Measurements from ENCODE around the gene IQSEC1. TPM values are rescaled to one million over a fixed set of nuclear protein-coding genes. Genes with fewer than 3 reads are reported as not detected.
A peak's percentile ranks its signal among the peaks of the same experiment; 100 is the strongest.

The IQSEC1 gene
- total and polyA plus RNA-seq, 9 of the 15 experiments (the other 6 are each of a cell fraction or from before 2014, with no cell fraction given), result 0.56 to 39.0 (median 6.8) TPM

DNA sequence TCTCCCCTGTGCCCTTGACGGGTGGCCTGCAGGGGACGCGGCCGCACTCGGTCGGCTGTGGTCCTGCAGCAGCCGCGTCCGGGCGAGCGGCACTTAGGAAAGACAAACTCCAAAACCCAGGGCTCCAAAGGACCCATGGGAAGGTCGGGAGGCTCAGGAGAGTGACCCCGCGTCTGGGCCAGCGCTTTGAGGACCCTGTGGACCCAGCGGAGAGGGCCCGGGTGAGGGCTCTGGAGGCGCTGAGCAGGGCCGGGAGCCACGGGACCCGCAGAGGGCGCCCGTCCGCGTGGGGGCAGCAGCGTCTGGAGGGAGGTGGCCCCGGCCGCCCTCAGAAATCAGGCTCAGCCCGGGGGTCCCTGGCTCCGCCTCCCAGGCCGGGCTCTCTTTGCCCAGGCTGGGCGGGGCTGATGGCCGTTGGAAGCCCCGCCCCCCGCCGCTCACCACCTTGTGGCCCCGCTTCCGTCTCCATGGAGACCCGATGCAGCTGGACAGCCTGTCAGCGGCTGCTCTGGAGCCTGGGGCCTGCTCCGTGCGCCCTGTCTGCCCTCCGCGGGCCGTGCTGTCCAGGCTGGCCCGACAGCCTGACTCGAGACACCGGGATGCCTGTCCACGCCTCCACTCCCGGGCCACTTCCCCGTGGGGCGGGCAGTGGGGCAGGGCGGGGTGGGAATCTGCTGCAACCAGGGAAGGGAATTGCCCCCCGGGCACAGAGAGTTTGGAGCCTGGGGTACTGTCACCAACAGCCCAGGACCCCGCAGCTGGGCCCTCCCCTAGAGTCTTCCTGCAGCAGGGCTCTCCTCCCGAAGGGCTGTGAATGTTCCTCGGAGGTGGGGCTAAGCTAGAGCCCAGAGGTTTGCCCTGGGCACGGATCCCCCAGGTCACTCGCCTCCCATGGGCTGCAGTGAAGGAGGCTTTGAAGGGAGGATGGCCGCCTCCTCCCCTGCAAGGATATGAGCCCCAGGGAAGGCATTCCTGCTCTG is 197.1 kb downstream of the IQSEC1 start (continued):
- TF ChIP-seq, protein P1, sequence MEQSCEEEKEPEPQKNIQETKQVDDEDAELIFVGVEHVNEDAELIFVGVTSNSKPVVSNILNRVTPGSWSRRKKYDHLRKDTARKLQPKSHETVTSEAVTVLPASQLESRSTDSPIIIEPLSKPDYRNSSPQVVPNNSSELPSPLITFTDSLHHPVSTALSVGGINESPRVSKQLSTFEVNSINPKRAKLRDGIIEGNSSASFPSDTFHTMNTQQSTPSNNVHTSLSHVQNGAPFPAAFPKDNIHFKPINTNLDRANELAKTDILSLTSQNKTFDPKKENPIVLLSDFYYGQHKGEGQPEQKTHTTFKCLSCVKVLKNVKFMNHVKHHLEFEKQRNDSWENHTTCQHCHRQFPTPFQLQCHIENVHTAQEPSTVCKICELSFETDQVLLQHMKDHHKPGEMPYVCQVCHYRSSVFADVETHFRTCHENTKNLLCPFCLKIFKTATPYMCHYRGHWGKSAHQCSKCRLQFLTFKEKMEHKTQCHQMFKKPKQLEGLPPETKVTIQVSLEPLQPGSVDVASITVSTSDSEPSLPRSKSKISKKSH (CRISPR knock-in tag; IDR thresholded peaks at IDR 0.05), result no peak
- no peak for TF ChIP-seq ZFPM2 (CRISPR knock-in tag; IDR thresholded peaks at IDR 0.05)
- TF ChIP-seq TCF7 (IDR thresholded peaks at IDR 0.05; ENCODE audit: borderline replicate concordance), result no peak
- TF ChIP-seq YBX1 (IDR thresholded peaks at IDR 0.05), result no peak
- TF ChIP-seq, protein P2, sequence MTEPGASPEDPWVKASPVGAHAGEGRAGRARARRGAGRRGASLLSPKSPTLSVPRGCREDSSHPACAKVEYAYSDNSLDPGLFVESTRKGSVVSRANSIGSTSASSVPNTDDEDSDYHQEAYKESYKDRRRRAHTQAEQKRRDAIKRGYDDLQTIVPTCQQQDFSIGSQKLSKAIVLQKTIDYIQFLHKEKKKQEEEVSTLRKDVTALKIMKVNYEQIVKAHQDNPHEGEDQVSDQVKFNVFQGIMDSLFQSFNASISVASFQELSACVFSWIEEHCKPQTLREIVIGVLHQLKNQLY (CRISPR knock-in tag; conservative IDR thresholded peaks at IDR 0.05), result no peak
- no peak for TF ChIP-seq BMI1 (IDR thresholded peaks at IDR 0.05; ENCODE audit: low read length)
- TF ChIP-seq, protein P3, sequence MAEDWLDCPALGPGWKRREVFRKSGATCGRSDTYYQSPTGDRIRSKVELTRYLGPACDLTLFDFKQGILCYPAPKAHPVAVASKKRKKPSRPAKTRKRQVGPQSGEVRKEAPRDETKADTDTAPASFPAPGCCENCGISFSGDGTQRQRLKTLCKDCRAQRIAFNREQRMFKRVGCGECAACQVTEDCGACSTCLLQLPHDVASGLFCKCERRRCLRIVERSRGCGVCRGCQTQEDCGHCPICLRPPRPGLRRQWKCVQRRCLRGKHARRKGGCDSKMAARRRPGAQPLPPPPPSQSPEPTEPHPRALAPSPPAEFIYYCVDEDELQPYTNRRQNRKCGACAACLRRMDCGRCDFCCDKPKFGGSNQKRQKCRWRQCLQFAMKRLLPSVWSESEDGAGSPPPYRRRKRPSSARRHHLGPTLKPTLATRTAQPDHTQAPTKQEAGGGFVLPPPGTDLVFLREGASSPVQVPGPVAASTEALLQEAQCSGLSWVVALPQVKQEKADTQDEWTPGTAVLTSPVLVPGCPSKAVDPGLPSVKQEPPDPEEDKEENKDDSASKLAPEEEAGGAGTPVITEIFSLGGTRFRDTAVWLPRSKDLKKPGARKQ (CRISPR knock-in tag; IDR thresholded peaks at IDR 0.05), result no peak
- TF ChIP-seq, protein P4, sequence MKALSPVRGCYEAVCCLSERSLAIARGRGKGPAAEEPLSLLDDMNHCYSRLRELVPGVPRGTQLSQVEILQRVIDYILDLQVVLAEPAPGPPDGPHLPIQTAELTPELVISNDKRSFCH (CRISPR knock-in tag; IDR thresholded peaks at IDR 0.05), result no peak
- TF ChIP-seq, protein P4 (tag; IDR thresholded peaks at IDR 0.05), result peak; percentile 79; the same call in 1 of the 2 replicates
- no peak for TF ChIP-seq ZNF57 (CRISPR knock-in tag; IDR thresholded peaks at IDR 0.05)
- TF ChIP-seq ZC3H11A (IDR thresholded peaks at IDR 0.05; ENCODE audit: low read depth, low read length), result no peak
- TF ChIP-seq U2AF1 (optimal IDR thresholded peaks at IDR 0.05; ENCODE audit: low read depth, low read length), result peak; percentile 42
- no peak for TF ChIP-seq HLTF (IDR thresholded peaks at IDR 0.05)
- TF ChIP-seq JUNB (CRISPR knock-in tag; conservative IDR thresholded peaks at IDR 0.05), result no peak
- no peak for TF ChIP-seq KDM5B (IDR thresholded peaks at IDR 0.05; ENCODE audit: insufficient replicate concordance, low read depth, low read length)
- no peak for TF ChIP-seq NR2F6 (CRISPR knock-in tag; IDR thresholded peaks at IDR 0.05)
- no peak for TF ChIP-seq PHB (CRISPR knock-in tag; IDR thresholded peaks at IDR 0.05)
- TF ChIP-seq, protein P5, sequence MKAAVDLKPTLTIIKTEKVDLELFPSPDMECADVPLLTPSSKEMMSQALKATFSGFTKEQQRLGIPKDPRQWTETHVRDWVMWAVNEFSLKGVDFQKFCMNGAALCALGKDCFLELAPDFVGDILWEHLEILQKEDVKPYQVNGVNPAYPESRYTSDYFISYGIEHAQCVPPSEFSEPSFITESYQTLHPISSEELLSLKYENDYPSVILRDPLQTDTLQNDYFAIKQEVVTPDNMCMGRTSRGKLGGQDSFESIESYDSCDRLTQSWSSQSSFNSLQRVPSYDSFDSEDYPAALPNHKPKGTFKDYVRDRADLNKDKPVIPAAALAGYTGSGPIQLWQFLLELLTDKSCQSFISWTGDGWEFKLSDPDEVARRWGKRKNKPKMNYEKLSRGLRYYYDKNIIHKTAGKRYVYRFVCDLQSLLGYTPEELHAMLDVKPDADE (conservative IDR thresholded peaks at IDR 0.05; ENCODE audit: control insufficient read depth, low read depth, low read length), result peak; percentile 51; the same call in 1 of the 2 replicates
- TF ChIP-seq ZNF408 (CRISPR knock-in tag; IDR thresholded peaks at IDR 0.05; ENCODE audit: low read depth), result no peak
- no peak for TF ChIP-seq OTX1 (CRISPR knock-in tag; IDR thresholded peaks at IDR 0.05)
- no peak for TF ChIP-seq ILK (tag; IDR thresholded peaks at IDR 0.05; ENCODE audit: borderline replicate concordance, low read depth)
- TF ChIP-seq HNRNPUL1 (IDR thresholded peaks at IDR 0.05; ENCODE audit: low read length), result no peak
- peak; percentile 69 for TF ChIP-seq RBFOX2 (IDR thresholded peaks at IDR 0.05; ENCODE audit: low read depth, low read length)
